Coronary artery (tissue), 2 donors: Measurements from ENCODE around the gene CGNL1.
A peak's percentile ranks its signal among the peaks of the same experiment; 100 is the strongest.

Experiments
- DNase-seq: peaks from one replicate; pipeline ENCODE4 v3.0.0-alpha.2; 2017; ENCODE audit warnings: low spot score
- H3K27ac ChIP-seq, 2 donors: fragments of 200-600 bp; sonication (generic); one replicate each; pipeline ENCODE4 v1.5.1; 2016 to 2019
- H3K4me3 ChIP-seq: fragments of 200-600 bp; sonication (generic); 2 replicates; pipeline ENCODE4 v1.5.1; 2016; ENCODE audit warnings: mild to moderate bottlenecking, moderate library complexity
- CTCF ChIP-seq: fragments of 200-600 bp; sonication (generic); IDR thresholded peaks from one replicate; pipeline ENCODE4 v1.5.1; 2019; ENCODE audit warnings: antibody characterized with exemption

CGNL1 gene

GRCh38 chr15:57540211-57540610 is 163.9 kb downstream of the CGNL1 start:
- Histone ChIP-seq H3K27ac (no peak overlapping the region), H3K4me3 (no peak overlapping the region)
- no peak for DNase-seq
- no peak for TF ChIP-seq CTCF

GRCh38 chr15:57540736-57541135 is 164.4 kb downstream of the CGNL1 start:
- Histone ChIP-seq H3K27ac (no peak overlapping the region), H3K4me3 (no peak overlapping the region)
- no peak for TF ChIP-seq CTCF
- peak; percentile 71 for DNase-seq

GRCh38 chr15:57541271-57541670 is 165.0 kb downstream of the CGNL1 start:
- no peak overlapping the region for H3K27ac ChIP-seq
- no peak for DNase-seq
- no peak overlapping the region for H3K4me3 ChIP-seq
- TF ChIP-seq CTCF, result no peak

- TF ChIP-seq CTCF, result peak; percentile 81
- DNase-seq, result no peak
- H3K4me3 ChIP-seq, result no peak overlapping the region
- no peak overlapping the region for H3K27ac ChIP-seq
Measured at GRCh38 chr15:57541805-57542504, 165.7 kb downstream of the CGNL1 start.

DNA sequence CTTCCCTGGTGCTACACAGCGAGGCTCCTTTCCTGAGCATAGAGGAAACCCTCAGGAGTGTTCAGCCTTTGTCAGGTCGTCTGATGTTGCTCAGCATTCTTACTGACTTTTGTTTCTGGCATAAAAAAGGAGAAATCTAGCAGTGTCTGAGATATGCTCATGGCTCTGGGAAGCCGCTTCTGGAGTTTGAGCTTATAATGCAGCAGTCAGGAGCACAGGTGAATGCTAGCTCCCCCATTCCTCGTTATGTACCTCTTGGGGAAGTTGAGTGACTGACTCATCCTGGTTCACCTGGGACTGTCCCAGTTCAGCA is 166.2 kb downstream of the CGNL1 start:
- Histone ChIP-seq H3K4me3 (no peak overlapping the region), H3K27ac (no peak overlapping the region)
- no peak for TF ChIP-seq CTCF
- DNase-seq, result no peak

DNA sequence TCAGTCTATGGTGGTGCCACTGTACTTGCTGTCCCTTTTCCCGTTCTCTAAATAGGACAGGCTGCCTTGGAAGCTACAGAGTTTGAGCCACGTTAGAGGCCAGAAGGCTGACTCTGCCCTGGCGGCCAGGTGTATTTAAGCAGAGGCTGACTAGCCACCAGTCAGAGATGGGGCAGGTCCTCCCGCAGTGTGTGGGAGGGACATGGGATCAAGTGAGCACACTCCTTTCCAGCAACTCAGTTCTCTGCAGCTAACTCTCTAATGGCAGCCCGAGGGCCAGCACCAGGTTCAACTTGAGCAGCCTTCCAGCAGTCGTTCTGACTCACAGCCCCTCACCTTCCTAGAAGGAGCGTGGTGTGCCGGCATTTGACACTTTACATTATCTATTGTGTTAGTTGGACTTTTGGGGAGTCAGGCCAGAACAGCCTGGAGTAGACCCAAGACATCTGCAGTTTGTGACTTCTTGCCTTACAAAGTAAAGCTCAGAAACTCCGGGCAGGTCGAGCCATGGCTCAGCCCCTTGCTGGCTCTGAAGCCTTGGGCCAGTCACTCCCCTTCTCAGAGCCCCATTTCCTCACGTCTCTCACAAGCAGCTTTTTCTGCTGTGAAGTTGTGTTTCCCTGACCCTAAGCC is 168.7 kb downstream of the CGNL1 start:
- Histone ChIP-seq H3K27ac (no peak overlapping the region), H3K4me3 (no peak overlapping the region)
- peak; percentile 54 for DNase-seq
- no peak for TF ChIP-seq CTCF

- DNase-seq, result peak; percentile 52
Measured at GRCh38 chr15:57545995-57546394, 169.7 kb downstream of the CGNL1 start.

More at GRCh38 chr15:57545995-57546394, 169.7 kb downstream of the CGNL1 start:
- Histone ChIP-seq H3K4me3 (no peak overlapping the region), H3K27ac (no peak overlapping the region)
- no peak for TF ChIP-seq CTCF
